HG02678 (cell line): Measurements from ENCODE around the gene CHRNA3.

Experiments used
- ATAC-seq: cut with Tn5 transposase; IDR thresholded peaks from one replicate; pipeline ENCODE4 v1.9.1; 2021; ENCODE audit warnings: mild to moderate bottlenecking, moderate library complexity; ENCODE audit not compliant: unreplicated experiment

Gene CHRNA3

DNA sequence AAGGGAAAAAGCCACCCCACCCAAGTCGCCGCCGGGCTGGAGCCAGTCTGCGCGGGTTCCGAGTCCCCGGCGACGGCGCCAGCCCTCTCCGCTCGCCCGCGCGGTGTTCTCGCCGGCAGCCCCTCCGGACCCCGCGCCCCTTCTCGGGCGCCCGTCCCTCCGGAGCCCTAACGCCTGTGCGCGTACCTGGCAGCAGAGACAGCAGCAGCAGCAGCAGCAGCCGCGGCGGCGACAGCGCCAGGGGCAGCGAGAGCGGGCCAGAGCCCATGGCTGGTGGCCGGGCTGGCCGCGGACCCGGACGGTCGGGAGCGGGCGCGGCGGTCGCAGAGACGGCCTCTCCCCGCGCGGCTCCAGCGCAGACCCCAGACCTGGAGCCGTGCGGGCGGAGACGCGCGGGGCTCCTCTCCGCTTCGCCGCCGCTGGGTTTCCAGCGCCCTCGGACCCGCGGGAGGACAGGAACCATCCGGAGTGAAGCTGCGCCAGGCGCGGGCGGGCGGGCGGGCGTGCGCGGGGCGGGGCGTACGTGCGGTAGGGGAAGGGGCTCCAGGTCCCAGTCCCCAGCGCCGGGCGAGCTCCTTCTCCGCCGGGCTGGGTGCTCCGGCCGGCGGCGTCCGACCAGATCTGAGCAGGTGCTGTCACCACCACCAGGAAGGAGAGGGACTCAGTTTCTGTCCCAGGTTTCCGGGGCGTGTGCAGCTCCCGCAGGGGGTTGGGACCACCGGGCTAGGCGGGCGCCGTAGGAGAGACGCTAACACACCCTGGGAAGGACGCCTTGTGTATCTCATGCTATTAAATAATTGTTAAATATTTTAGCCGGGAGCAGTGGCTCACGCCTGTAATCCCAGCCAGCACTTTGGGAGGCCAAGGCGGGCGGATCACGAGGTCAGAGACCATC lies at the start of gene CHRNA3:
Gene CHRNA3 (minus strand): TSS at position 470 of the 895 bp plus-strand sequence. CDS start 202 bp downstream, at position 268.
- no peak for ATAC-seq

DNA sequence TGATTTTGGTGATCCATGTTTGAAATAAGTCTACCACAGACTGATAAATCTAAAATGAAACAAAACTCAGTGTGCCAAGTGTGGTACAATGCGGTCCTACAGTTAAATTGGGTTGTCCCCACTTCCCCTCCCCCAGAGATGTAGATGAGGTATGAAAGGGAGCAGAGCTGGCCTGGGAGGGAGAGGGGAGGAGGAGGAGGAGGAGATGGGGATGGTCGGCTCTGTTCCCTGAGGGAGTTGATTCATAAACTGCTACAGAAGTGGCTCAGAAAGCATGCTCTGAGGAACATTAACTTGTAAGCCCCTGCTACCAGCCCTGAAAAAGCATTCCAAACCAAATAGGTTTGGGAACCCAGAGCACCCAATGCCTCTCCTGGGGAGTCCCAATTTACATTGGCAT lies 48.2 kb upstream of the CHRNA3 start:
- ATAC-seq = no peak

DNA sequence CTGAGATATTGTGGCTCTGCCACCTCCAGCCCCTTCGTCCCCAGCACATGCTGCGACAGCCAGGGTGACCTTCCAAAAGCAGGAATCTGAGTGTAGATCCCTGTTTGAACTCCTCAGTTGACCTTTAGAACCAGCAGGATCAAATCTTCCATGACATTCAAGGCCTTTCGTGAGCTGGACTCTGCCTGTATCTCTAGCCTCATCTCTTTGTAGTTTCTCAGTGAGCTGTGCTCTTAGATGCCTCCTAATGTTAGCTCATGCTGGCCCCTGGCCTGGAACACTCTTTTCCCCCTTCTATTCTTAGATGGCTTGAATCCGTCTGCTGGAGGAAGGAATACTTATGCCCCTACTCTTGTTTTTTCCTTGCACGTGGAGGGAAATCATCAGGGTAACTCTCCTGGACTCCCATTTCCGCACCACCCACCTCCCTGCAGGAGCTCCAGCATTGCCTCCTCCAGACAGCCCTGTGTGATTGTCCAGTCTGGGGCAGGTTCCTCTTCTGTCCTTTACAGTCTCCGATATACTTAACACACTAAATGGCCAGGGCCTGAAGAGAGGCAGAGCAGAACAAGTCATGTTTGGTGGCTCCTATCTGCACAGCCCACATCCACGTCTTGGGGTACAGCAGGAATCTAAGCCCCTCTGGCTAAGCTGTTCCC lies 46.9 kb upstream of the CHRNA3 start:
- ATAC-seq = no peak

DNA sequence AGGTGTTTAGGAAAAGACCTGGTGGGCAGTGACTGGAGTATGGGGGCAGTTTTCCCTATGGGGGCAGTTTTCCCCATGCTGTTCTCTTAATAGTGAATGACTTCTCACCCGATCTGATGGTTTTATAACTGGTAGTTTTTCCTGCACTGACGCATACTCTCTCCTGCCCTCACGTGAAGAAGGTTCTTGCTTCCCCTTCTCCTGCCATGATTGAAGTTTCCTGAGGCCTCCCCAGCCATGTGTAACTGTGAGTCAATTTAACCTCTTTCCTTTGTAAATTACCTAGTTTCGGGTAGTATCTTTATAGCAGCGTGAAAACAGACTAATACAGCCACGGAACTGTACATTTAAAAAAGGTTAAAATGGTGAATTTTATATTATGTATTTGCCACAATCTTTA lies 45.2 kb upstream of the CHRNA3 start:
- no peak for ATAC-seq

DNA sequence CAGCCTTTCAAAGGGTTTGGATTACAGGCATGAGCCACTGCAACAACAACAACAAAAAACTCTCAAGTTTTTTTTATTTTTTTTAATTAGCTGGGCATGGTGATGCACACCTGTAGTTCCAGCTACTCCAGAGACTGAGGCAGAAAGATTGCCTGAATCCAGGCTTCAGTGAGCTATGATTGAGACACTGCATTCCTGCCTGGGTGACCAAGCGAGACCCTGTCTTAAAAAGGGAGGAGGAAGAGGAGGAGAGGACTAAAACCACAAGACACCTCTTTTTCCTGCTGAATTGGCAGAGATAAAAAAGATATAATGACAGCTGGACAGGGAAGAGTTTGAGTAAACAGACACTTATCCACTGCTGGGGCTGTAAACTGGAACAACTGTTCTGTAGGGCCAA lies 42.9 kb upstream of the CHRNA3 start:
- ATAC-seq = no peak

DNA sequence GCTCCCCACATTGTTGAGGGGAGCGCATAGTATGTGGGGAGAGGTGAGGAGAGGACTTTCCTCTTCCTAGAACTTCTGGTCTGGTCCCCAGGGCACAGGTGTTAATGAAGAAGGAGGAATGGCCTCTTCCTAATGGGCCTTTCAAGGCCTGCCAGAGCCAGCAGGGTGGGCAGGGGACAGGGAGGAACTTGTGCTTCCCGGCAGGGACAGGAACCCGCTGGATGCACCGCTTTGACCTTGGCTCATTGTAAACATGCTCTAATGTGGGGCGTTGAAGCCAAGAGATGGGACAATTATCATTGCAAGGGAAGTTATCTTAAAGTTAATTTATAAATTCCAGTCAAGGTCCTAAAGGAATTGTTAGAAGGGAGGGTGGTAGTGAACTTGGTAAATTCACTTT lies 41.2 kb upstream of the CHRNA3 start:
- no peak for ATAC-seq

DNA sequence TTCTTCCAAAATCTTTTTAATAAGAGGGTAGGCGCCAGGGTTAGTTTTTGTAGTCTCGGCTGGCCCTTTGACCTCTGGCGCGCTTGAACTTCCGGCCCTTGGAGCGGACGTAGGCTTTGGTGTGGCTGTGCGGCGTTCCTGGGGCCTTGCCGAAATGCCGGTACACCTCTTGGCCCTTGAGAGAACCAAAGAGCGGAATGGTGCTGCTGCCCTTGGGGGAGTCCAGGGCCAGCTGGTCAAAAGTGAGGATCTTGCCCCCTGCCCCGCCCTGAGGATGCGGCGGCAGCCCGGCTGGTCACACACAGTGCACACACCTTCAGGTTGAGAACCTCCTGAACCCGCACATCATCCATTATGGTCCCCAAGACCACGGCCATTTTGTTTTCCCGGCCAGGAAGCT lies 40.2 kb upstream of the CHRNA3 start:
- ATAC-seq = no peak

DNA sequence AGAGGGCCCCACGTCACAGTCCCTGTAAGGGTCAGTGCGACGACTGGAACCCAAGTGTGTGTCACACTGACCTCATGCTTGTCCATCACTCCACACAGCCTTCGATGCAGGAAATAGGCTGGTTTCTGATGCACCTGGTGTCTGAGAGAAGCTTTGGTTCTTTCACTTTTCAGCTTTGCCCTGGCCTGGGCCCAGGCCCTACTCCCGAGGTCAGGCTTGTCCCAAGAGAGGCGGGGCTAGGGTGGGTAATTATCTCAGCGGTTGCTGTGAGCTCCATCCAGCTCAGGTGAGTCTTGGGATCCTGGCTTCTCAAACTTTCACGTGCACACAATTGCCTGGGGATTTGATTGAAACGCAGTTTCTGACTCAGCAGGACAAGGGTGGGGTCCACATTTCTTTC lies 39.8 kb upstream of the CHRNA3 start:
- no peak for ATAC-seq

DNA sequence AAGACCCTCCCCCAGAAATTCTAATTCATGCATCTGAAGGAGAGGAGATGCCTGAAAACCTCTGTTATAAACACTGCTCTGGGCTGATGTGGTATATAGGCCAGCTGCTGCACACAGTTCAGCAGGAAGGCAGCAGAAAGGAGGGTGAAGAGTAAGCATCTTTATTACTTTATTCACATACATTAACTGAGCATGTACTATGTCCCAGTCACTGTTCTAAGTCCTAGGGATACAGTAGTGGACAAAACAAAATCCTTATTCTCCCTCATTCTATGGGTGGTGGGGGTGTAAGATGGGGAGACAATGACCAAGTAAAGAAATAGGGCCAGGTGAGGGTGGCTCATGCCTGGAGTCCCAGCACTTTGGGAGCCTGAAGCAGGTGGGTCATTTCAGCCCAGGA lies 38.0 kb upstream of the CHRNA3 start:
- no peak for ATAC-seq

DNA sequence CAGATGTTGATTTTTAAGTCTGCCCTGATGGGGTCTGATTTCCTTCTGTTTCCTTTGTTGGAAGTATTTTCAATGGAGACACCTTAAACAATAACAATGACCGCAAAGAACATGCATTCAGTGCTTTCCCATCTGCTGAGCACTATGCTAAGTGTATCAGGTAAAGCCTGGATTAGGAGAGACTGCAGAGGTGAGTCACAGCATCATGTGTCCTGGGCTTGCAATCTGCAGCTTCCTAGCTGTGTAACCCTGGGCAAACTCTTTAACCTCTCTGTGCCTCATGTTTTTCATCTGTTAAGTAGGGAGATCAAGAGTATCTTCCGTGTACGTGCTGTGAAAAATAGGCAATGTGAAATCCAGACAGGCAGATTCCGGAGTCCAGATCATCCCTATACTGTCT lies 33.5 kb upstream of the CHRNA3 start:
- ATAC-seq = no peak

DNA sequence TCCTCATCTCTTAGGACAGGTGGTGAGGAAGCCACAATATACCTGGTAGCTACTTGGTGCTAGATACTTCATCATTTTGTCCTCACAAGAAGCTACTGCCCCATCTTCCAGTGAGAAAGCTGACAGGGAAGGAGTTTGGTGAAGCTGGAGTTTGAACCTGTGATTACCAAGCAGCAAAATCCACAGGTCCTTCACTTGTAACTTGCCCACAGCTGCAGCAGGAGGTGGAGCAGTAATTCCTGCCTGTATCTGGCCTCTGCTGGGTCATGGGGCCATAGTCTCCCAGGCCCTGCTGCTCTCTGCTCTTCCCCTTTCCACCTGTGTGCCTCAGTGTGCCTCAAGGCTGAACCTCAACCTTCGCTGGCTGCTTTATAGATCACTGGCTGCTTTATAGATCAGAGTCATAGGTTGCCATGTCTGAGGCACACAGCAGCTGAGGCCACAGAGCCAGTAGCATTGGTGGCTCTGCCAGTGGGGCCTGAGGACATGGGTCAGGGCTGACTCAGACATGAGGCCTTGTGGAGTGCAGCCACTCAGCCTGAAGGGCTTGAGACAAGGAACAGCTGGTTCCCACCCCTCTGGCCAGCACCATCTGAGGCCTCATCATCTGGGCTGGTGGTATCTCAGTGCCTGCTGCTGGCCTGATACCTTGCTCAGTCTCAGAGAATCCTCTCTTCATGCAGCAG lies 31.3 kb upstream of the CHRNA3 start:
- ATAC-seq = no peak

DNA sequence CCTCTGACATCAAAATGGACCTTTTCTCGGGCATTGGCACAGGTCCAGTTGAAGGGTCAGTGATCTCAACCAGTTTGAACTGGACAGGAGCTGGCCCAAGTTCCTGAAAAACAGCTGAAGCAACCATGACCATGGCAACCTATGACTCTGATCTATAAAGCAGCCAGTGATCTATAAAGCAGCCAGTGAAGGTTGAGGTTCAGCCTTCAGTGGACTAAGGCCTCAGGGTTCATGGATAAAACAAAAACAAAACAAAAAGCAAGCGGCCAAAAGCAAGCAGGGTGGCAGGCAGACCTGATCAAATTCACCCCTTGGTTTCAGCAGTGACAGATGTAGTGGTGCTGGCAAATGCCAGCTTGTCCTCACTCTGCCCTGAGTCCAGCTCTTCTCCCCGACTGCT lies 30.2 kb upstream of the CHRNA3 start:
- no peak for ATAC-seq

DNA sequence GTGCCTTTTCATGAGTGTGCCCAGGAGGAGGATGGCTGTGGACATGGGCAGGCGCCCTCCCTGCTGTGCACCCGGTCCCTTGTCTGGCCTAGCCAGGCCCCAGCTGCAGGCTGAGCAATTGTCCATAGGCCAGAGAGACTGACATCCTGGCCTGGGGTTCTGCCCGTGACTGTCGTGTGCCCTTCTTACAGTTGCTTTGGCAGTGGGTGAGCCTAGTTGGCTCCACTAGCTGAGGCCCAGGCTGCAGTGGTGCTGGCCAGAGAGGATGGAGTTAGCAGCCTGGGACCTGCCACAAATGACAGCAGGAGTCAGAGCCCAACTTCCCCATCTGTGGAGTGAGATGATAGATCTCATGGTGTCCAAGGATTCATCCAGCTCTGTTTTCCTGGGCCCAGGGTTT lies 29.2 kb upstream of the CHRNA3 start:
- no peak for ATAC-seq

DNA sequence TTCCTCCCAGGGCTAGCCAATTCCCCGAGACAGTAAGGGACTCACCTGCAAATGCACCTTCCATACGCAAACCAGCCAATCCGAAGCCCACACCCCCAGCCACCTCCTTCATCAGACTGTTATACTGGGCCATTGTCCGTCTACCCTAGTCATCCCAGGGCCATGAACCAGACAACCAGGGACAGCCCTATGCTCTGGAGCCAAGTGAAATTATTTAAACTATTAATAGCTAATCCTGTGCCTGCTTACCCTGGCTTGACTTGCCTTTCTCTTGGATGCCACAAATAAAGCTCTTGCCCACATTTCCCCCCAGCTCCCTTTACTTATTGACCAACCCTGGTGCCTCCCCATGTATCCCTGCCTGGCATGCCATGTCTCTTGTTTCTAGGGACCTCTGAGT lies 24.2 kb upstream of the CHRNA3 start:
- ATAC-seq = no peak

DNA sequence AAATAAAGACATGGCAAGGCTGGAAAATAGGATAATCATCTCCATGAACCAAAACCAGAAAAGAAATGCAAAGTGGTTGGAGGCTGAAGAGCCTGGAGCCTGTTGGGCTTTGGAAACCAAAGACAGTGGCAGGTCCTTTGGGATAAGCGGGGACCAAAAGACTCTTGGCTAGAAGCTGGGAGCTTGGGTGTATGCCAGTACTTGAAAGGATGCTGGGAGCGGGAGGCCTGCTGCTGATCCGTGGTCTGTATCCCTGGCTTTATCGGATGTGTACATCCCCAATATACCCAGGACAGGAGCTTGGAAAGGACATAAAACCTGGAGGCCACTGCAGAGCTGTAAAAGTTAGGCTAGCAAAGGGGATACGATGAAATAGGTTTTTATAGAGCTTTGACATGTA lies 21.5 kb upstream of the CHRNA3 start:
- ATAC-seq = no peak

DNA sequence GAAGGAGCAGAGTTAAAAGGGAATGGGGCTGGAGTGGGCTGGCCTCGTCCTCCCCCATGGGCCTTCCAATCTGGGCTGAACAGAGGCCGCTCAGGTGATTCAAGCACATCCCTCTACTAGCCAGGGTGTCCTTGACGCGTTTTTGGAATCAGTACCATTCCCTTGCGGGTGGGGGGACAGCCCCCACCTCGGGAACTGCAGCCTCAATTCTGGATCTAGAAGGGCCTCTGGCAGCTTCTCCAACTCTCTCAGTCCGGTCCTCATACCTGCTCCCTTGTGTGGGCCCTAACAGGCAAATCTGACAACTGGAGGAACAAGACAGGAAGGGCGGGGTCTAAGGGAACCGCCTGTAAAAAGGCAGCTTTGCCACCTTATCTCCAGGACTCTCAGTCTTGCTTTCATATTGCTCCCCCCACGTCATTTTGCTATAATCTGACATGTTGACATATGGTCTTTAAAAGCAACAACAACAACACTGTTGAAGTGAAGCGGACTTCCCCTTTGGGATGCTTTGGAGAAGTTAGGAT lies 21.0 kb upstream of the CHRNA3 start:
- no peak for ATAC-seq

DNA sequence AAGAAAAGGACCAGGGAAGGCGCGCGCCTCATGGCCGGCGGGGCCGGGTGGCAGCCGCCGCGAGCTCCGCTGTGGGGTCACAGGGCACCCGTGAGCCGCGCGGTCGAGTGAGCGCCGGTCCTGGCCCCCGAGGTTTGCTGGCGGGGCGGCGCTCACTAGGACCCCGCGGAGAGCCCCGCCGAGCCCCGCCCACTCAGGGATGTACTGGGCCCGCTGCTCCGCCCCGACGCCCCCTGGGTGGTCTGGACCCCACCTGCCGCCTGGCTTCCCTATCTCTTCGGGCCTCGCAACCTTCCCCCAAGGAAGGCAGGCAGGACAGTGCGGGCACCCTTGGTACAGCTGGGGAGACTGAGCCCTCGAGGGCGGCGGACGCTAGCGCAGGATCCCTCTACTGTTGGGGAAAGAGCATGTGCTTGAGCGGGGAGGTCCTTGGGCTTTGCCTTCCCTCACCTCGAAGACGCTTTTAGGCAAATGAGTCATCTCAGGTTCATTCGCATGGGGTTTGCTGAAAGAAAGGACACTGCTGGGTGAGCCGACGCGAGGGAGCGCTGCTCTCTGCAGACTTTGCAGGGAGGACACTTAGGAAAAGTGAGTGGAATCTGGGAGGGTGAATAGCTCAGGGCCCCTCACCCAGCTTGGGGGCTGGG lies 20.4 kb upstream of the CHRNA3 start, which contains the start of gene CHRNB4:
Gene CHRNB4 (minus strand): TSS at position 109 of the 647 bp plus-strand sequence. CDS start 77 bp downstream, at position 32.
- ATAC-seq = no peak

DNA sequence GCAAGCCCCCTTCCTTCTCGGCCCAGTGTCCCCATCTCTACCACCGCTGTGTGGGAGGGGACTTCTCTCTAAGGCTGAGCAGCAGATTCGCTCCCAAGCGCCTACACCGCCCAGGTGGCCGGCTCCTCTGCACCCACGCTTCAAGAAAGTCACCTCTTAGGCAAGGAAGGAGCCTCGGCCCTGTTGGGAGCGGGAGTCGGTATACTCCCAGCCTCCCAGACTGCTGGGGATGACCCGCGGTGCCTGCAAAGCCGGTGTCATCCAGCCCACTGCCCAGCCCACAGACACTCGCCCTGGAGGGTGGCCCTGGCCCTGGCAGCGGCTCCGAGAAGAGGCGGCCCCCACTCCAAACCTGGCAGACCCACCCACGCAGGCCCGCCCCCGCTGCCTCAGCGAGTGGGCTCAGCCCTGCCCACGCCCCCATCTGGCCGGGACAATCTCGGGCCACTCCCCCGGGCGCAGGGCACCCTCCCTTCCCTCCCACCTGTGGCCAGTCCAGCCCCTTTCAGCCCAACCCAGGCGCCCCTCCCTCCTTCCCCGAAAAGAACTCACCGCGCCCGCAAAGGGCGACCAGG lies 19.8 kb upstream of the CHRNA3 start:
- no peak for ATAC-seq

DNA sequence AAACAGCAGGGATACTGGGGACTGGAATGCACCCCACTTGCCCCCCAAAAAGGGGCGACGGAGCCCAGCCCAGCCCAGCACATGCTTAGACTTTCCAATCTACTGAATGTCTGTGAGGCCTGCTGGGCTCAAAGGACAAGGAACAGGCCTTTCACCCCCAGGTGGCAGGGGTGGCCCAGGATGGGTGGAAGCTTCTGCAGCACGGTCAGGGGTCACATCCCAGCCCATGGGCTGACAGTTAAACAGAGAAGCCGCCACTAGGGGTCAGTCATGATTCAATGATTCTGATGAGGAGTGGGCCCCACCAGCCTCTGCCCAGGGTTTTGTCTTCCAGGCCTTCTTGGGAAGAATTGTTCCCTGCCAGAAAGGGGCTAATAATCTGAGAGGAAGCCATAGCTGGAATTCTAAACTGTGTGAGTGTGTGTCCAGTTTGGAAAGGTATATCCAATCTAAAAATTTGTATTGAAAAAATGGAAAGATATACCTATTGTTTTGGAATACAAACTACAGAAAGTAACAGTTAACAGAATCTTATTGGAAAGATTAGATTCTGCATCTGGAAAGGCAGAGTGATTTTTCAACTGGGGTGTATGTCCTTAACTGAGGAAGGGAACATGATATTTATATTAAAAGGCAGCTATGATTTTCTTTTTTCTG lies 18.0 kb upstream of the CHRNA3 start:
- ATAC-seq = no peak

DNA sequence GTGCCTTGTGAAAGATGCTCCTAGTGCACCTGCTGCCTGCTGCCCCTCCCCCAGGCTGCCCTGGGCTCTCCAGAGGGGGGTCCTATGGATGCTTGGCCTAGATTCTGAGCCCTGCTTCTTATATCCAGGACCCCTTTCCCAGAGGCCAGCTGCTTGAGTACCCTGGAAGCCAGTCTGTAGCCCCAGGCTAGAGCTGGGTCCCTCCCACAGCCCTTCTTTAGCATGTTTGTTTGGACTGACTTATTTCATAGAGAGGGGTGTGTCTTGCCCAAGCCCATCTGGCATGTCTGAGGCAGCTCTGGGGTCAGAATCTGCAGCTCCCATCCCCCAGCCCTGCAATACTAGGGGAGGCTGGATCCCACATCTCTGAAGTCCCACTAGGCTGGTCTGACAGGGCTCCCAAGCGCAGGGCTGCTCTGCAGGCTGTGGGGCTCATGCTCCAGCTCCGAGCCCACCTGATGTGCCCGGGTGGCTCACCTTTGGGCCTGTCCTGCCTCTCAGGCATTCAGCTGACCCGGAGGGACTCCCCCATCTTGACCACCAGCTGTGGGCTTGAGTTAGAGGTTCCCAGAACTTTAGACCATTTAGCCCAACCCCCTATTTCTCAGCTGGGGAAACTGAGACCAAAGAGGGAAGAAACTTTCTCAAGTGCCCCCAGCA lies 17.1 kb upstream of the CHRNA3 start:
- ATAC-seq = no peak
